Keratinocyte (primary cell): ENCODE results near the gene CHSY1. TPM values are rescaled to one million over a fixed set of nuclear protein-coding genes. Genes with fewer than 3 reads are reported as not detected.
"Not testable (repeated sequence)": the region's sequence is repeated elsewhere in the genome, so short reads cannot be mapped to it uniquely, and the experiment has no call there.

Experiments
- DNase-seq: peaks from one replicate; pipeline ENCODE4 v3.0.0-alpha.2; 2011; ENCODE audit warnings: low read depth, missing footprints, low spot score
- FAIRE-seq: peaks from 2 replicates; lab custom pipeline; 2011; peaks lifted over from hg19 to GRCh38; lab: Jason Lieb, UNC
- H2AFZ ChIP-seq: 2 replicates; pipeline ENCODE4 v1.6.0; 2012; ENCODE audit warnings: low read length, control low read depth, inconsistent platforms; ENCODE audit not compliant: control insufficient read depth
- H3K27ac ChIP-seq: 2 replicates; pipeline ENCODE4 v1.5.1; 2011; ENCODE audit warnings: low read length; ENCODE audit not compliant: control insufficient read depth, insufficient read depth
- H3K27me3 ChIP-seq: 3 replicates; pipeline ENCODE4 v1.6.0; 2011; ENCODE audit warnings: low read length; ENCODE audit not compliant: control insufficient read depth, insufficient read depth; ENCODE audit errors: extremely low read depth
- H3K36me3 ChIP-seq, 2 experiments: 2 replicates in 1 of 2; 3 replicates in 1 of 2; pipeline ENCODE4 v1.5.1; 2011; ENCODE audit warnings: low read length in 2 of 2, mild to moderate bottlenecking in 1 of 2; ENCODE audit not compliant: control insufficient read depth in 2 of 2, insufficient read depth in 2 of 2; ENCODE audit errors: extremely low read depth in 1 of 2
- H3K4me1 ChIP-seq: 3 replicates; pipeline ENCODE4 v1.5.1; 2011; ENCODE audit warnings: low read length; ENCODE audit not compliant: control insufficient read depth, insufficient read depth; ENCODE audit errors: extremely low read depth
- H3K4me2 ChIP-seq: 3 replicates; pipeline ENCODE4 v1.6.0; 2011; ENCODE audit warnings: low read depth, low read length; ENCODE audit not compliant: control insufficient read depth, insufficient read depth; ENCODE audit errors: extremely low read depth
- H3K4me3 ChIP-seq, 3 experiments: fragments of 200-600 bp in 1 of 3; sonication (generic) in 1 of 3; 2 replicates in 2 of 3; 3 replicates in 1 of 3; pipeline ENCODE4 v1.5.1; 2011 to 2016; ENCODE audit warnings: low read length in 3 of 3, mild to moderate bottlenecking in 3 of 3, control low read depth in 2 of 3, inconsistent platforms in 1 of 3, low read depth in 1 of 3, mixed read lengths in 1 of 3, mixed run types in 1 of 3, moderate library complexity in 1 of 3; ENCODE audit not compliant: control insufficient read depth in 2 of 3, insufficient read depth in 2 of 3; ENCODE audit errors: extremely low read depth in 1 of 3
- H3K79me2 ChIP-seq: 2 replicates; pipeline ENCODE4 v1.6.0; 2012; ENCODE audit warnings: low read length; ENCODE audit not compliant: control insufficient read depth, insufficient read depth
- H3K9ac ChIP-seq: 3 replicates; pipeline ENCODE4 v1.6.0; 2011; ENCODE audit warnings: low read length; ENCODE audit not compliant: control insufficient read depth, insufficient read depth; ENCODE audit errors: extremely low read depth
- H3K9me1 ChIP-seq: 3 replicates; pipeline ENCODE4 v1.6.0; 2011; ENCODE audit warnings: low read length; ENCODE audit not compliant: control insufficient read depth, insufficient read depth; ENCODE audit errors: extremely low read depth
- H3K9me3 ChIP-seq: 2 replicates; pipeline ENCODE4 v1.5.1; 2012; ENCODE audit warnings: low read depth, low read length; ENCODE audit not compliant: control insufficient read depth
- H4K20me1 ChIP-seq: 3 replicates; pipeline ENCODE4 v1.6.0; 2011; ENCODE audit warnings: low read length; ENCODE audit not compliant: control insufficient read depth, insufficient read depth; ENCODE audit errors: extremely low read depth
- EZH2 ChIP-seq: IDR thresholded peaks from one replicate; pipeline ENCODE4 v1.6.1; 2012; ENCODE audit warnings: inconsistent platforms, mild to moderate bottlenecking, low read length, moderate library complexity
- dilution Hi-C: fragments of 300-500 bp; cut with MboI; formaldehyde crosslinking; loops from one replicate; pipeline ENCODE4 v1.7.0; 2020; ENCODE audit warnings: low sequenced_read_pairs; ENCODE audit not compliant: extremely low pct_ligation_motif_present
- polyA plus RNA-seq, 5 experiments: library from polyadenylated mRNA; depleted of rRNA in 3 of 5; stranded (reverse) in 3 of 5; stranded (forward) in 1 of 5; unstranded in 1 of 5; fragments of >200 nt; gene quantifications; 1 replicate in 1 of 5; 2 replicates in 3 of 5; 3 replicates in 1 of 5; pipeline versions ENCODE4 v1.2.1 to v1.2.3, GENCODE V29; 2011 to 2012; ENCODE audit warnings: missing spikeins in 2 of 5, low read depth in 1 of 5, low replicate concordance in 1 of 5
- TF ChIP-seq, protein P1 (sequence below), 3 experiments: IDR thresholded peaks in 1 of 3; conservative IDR thresholded peaks in 1 of 3; optimal IDR thresholded peaks in 1 of 3; 2 replicates in 2 of 3; 3 replicates in 1 of 3; pipeline versions ENCODE3 to v1.5.1; 2011; ENCODE audit warnings: low read length in 3 of 3, mild to moderate bottlenecking in 3 of 3, moderate library complexity in 2 of 3, control low read depth in 1 of 3, inconsistent platforms in 1 of 3; ENCODE audit not compliant: insufficient read depth in 2 of 3; ENCODE audit errors: extremely low read depth in 1 of 3

Gene CHSY1
- polyA plus RNA-seq, 1 donor (not counting 4 experiments of a cell fraction or from before 2014, with no cell fraction given) = 27.0 TPM

DNA sequence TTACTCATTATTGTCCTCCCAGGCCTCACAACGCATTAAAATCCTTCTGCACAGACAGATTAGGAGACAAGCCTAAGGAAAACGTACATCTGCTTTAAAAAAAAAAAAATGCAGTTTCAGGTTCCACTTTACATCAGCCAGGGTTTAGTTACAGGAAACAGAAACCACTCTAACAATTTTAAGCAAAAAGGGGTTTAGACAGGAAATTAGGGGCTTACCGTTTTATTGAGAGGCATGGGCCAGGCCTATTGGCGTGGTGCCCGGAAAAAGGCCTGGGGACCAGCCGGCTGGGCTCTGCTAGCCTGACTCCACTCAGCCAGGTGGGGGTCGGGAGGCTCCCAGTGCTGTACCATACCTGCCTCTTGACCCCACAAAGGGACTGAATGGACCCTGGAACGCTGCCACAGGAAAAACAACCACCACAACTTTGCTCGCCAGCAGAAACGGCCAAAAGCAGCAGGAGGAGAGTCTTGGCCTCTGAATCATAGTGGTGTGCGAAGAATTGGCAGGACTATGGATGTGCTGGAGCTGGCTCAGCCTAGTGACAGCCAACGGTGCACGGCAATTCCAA lies 124.3 kb downstream of the CHSY1 start:
- no peaks in the 10 kb centered on the region for H3K27me3 ChIP-seq
- dilution Hi-C loops = no loop called here
- H3K9me1 ChIP-seq = no peaks in the 10 kb centered on the region
- no peak for TF ChIP-seq EZH2
- TF ChIP-seq, protein P1, sequence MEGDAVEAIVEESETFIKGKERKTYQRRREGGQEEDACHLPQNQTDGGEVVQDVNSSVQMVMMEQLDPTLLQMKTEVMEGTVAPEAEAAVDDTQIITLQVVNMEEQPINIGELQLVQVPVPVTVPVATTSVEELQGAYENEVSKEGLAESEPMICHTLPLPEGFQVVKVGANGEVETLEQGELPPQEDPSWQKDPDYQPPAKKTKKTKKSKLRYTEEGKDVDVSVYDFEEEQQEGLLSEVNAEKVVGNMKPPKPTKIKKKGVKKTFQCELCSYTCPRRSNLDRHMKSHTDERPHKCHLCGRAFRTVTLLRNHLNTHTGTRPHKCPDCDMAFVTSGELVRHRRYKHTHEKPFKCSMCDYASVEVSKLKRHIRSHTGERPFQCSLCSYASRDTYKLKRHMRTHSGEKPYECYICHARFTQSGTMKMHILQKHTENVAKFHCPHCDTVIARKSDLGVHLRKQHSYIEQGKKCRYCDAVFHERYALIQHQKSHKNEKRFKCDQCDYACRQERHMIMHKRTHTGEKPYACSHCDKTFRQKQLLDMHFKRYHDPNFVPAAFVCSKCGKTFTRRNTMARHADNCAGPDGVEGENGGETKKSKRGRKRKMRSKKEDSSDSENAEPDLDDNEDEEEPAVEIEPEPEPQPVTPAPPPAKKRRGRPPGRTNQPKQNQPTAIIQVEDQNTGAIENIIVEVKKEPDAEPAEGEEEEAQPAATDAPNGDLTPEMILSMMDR (optimal IDR thresholded peaks at IDR 0.05 in 1 of 3, IDR thresholded peaks at IDR 0.05 in 1 of 3, conservative IDR thresholded peaks at IDR 0.05 in 1 of 3; ENCODE audit: extremely low read depth in 1 of 3, insufficient read depth in 2 of 3, low read length in 3 of 3) = no peak
- H2AFZ ChIP-seq = no peak overlapping the region
- no peaks in the 10 kb centered on the region for H4K20me1 ChIP-seq
- H3K27ac ChIP-seq = no peak overlapping the region
- no peak overlapping the region for H3K9ac ChIP-seq
- H3K9me3 ChIP-seq = peaks cover 5% of the 10 kb centered on the region
- FAIRE-seq (no peak), DNase-seq (no peak)
- H3K36me3 ChIP-seq = no peaks in the 10 kb centered on the region
- no peaks in the 10 kb centered on the region for H3K79me2 ChIP-seq
- no peak overlapping the region for H3K4me2 ChIP-seq
- H3K4me1 ChIP-seq = peaks cover 4% of the 10 kb centered on the region
- no peak overlapping the region for H3K4me3 ChIP-seq

DNA sequence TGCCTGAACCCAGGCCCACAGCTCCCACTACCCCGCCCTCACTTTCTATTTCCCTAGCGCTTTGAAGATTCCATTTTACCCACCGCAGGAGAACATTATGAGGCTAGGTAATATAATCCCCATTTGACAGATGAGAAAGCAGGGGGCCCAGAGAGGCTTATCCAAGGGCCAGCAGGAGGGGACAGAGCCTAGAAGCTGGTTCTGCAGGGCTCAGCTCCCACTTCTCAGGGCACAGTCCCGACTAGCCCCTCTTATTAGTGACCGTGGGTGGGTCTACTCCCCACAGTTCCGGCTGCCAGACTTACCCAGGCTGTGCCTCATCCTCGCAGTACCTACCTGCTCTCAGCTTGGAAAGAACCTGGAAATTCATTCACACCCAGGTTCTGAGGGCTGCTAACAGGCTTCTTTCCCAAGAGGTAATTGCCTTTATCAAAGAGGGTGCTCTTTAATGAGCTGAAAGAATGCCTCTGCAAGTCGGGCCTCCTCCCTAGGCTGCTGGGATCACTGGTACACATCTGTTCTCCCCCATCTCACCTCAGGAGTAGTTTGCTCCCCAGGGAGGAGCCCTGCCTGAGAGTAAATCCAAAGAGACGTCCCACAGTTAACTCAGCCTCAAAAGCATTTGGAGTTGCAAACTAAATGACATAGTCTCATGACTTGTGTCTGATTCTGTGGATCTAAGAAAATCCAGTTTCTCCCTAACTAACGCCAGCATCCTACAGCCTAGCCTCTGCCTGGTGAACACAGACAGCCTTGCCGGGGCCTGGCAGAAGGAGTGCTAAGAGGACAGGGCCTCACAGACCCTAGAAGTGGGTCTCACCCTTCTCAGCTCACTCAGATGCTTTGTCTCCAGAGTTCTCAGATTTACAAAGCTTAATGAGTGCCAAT lies 125.0 kb downstream of the CHSY1 start:
- H4K20me1 ChIP-seq = no peaks in the 10 kb centered on the region
- FAIRE-seq = no peak
- peaks cover 6% of the 10 kb centered on the region for H3K4me1 ChIP-seq
- H3K4me3 ChIP-seq = no peak overlapping the region
- H2AFZ ChIP-seq = no peak overlapping the region
- TF ChIP-seq, protein P1 (optimal IDR thresholded peaks at IDR 0.05 in 1 of 3, IDR thresholded peaks at IDR 0.05 in 1 of 3, conservative IDR thresholded peaks at IDR 0.05 in 1 of 3; ENCODE audit: extremely low read depth in 1 of 3, insufficient read depth in 2 of 3, low read length in 3 of 3) = no peak
- no peak for TF ChIP-seq EZH2
- no peaks in the 10 kb centered on the region for H3K79me2 ChIP-seq
- H3K36me3 ChIP-seq = no peaks in the 10 kb centered on the region
- no peak for DNase-seq
- H3K27me3 ChIP-seq = no peaks in the 10 kb centered on the region
- no peaks in the 10 kb centered on the region for H3K9me1 ChIP-seq
- dilution Hi-C loops = no loop called here
- H3K9me3 ChIP-seq = peaks cover 5% of the 10 kb centered on the region
- no peak overlapping the region for H3K9ac ChIP-seq
- H3K4me2 ChIP-seq = no peak overlapping the region
- no peak overlapping the region for H3K27ac ChIP-seq

DNA sequence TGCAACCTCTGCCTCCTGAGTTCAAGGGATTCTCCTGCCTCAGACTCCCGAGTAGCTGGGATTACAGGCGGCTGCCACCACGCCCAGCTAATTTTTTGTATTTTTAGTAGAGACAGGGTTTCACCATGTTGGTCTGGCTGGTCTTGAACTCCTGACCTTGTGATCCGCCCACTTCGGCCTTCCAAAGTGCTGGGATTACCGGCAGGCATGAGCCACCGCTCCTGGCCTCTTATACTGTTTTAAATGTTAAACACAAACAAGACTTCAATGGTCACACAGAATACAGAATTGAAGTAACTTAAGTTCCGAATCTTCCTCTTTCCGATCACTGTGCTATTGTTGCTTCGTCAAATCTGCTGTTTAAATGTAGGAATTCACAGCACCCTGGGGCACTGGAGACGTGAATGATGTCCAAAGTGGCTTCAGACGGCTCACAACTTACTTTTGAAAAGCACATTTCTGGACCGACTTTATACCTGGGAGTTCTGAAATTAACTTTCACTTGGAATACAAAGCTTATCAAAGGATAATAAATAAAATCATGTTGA lies 125.9 kb downstream of the CHSY1 start:
- H3K9me3 ChIP-seq, H4K20me1 ChIP-seq, H2AFZ ChIP-seq, H3K27ac ChIP-seq, H3K4me2 ChIP-seq, H3K36me3 ChIP-seq, H3K9me1 ChIP-seq, H3K9ac ChIP-seq, DNase-seq, dilution Hi-C loops, H3K79me2 ChIP-seq, FAIRE-seq, H3K4me3 ChIP-seq, H3K27me3 ChIP-seq: not testable (repeated sequence)
- peaks cover 11% of the 10 kb centered on the region for H3K4me1 ChIP-seq
